ENCODE measurements around the gene SH3BP5. TPM values are rescaled to one million over a fixed set of nuclear protein-coding genes. Genes with fewer than 3 reads are reported as not detected.

Gene SH3BP5
- total RNA-seq, 1 experiment from 2014 or later = 13.9 TPM

DNA sequence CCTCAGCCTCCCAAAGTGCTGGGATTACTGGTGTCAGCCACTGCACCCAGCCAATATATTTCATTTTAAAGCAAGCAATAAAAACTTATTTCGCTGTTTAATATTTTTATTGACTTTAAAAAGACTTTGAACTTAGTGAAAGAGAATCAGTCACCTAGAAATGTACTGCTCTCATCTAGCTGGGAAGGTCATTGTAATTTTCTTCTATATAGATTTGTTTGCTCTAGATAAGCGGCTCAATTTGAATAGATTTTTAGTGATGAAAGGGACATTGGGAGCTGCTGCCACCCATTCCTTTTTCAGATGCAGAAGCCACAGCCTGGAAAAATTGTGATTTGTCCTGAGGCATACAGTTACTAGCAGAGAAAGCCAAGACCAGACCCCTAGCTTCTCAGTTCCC lies 86.2 kb downstream of the SH3BP5 start:
- no peak overlapping the region for H3K4me2 ChIP-seq (ENCODE audit: low read length)
- no TSS peak for BruUV-seq (replicated peaks)
- ATAC-seq (no peak), DNase-seq (ENCODE audit: low read depth, low spot score) (no peak)
- RAD21 ChIA-PET (ENCODE audit: low non-redundant PET in 1 of 2, low total read pairs in 2 of 2, uncharacterized antibody in 2 of 2, unreplicated experiment in 2 of 2) = interaction anchor here in 1 of 2 experiments (0.5 kb wide), 1 partner anchor 22 kb away, joined by 3 read pairs; no protein-coding TSS in a partner anchor
- no peaks in the 10 kb centered on the region for H3K9me2 ChIP-seq (ENCODE audit: insufficient read depth)
- no peaks in the 10 kb centered on the region for H3K79me2 ChIP-seq (ENCODE audit: insufficient read depth, low read length)
- no peaks in the 10 kb centered on the region for H3K27me3 ChIP-seq (ENCODE audit: insufficient read depth, low read length)
- intact Hi-C loops (cut with micrococcal nuclease) = no loop called here
- CTCF ChIA-PET = no interaction called here
- H2AFZ ChIP-seq (ENCODE audit: low read depth, low read length, poor library complexity, severe bottlenecking) = no peak overlapping the region
- H3K9ac ChIP-seq (ENCODE audit: low read length) = no peak overlapping the region
- TF ChIP-seq, protein P1, sequence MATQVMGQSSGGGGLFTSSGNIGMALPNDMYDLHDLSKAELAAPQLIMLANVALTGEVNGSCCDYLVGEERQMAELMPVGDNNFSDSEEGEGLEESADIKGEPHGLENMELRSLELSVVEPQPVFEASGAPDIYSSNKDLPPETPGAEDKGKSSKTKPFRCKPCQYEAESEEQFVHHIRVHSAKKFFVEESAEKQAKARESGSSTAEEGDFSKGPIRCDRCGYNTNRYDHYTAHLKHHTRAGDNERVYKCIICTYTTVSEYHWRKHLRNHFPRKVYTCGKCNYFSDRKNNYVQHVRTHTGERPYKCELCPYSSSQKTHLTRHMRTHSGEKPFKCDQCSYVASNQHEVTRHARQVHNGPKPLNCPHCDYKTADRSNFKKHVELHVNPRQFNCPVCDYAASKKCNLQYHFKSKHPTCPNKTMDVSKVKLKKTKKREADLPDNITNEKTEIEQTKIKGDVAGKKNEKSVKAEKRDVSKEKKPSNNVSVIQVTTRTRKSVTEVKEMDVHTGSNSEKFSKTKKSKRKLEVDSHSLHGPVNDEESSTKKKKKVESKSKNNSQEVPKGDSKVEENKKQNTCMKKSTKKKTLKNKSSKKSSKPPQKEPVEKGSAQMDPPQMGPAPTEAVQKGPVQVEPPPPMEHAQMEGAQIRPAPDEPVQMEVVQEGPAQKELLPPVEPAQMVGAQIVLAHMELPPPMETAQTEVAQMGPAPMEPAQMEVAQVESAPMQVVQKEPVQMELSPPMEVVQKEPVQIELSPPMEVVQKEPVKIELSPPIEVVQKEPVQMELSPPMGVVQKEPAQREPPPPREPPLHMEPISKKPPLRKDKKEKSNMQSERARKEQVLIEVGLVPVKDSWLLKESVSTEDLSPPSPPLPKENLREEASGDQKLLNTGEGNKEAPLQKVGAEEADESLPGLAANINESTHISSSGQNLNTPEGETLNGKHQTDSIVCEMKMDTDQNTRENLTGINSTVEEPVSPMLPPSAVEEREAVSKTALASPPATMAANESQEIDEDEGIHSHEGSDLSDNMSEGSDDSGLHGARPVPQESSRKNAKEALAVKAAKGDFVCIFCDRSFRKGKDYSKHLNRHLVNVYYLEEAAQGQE (IDR thresholded peaks at IDR 0.05; ENCODE audit: low read depth) = no peak
- TF ChIP-seq POLR2AphosphoS5 (IDR thresholded peaks at IDR 0.05; ENCODE audit: low read depth, low read length) (no peak), EZH2phosphoT487 (IDR thresholded peaks at IDR 0.05; ENCODE audit: borderline replicate concordance) (no peak), TCF7L2 (IDR thresholded peaks at IDR 0.05; ENCODE audit: borderline replicate concordance, extremely low read depth, insufficient read depth, insufficient read length) (no peak), ZBTB33 (IDR thresholded peaks at IDR 0.05; ENCODE audit: extremely low read depth, insufficient replicate concordance, low read length) (no peak)
- POLR2A ChIA-PET = no interaction called here
- peaks cover 19 to 53% of the 10 kb centered on the region in 2 experiments; a peak in 3 of 4 replicates for H3K36me3 ChIP-seq (ENCODE audit: control insufficient read depth in 1 of 2, insufficient read depth in 2 of 2, low read length in 2 of 2)
- no peaks in the 10 kb centered on the region for H3K9me3 ChIP-seq (ENCODE audit: control insufficient read depth in 1 of 2, insufficient read depth in 1 of 2, low read depth in 1 of 2, low read length in 2 of 2)
- no peak overlapping the region for H3K27ac ChIP-seq (ENCODE audit: low read depth, low read length)
- H3K4me3 ChIP-seq (replicated peaks in 1 of 2; ENCODE audit: low read depth in 1 of 2, low read length in 2 of 2) = no peak overlapping the region
- no peaks in the 10 kb centered on the region; the same call in 1 of the 2 replicates for H4K20me1 ChIP-seq (ENCODE audit: insufficient read depth)
- no peaks in the 10 kb centered on the region for H3K4me1 ChIP-seq (ENCODE audit: control insufficient read depth in 1 of 2, insufficient read depth in 2 of 2, low read length in 2 of 2)
